ENCODE results near the gene TCERG1L.
"Not testable (repeated sequence)": the region's sequence is repeated elsewhere in the genome, so short reads cannot be mapped to it uniquely, and the experiment has no call there.

- TF ChIP-seq CTCF (IDR thresholded peaks at IDR 0.05 in 8 of 11, conservative IDR thresholded peaks at IDR 0.05 in 3 of 11); POLR2A (IDR thresholded peaks at IDR 0.05): not testable (repeated sequence)
These were observed 135.2 kb downstream of the TCERG1L start for GRCh38 chr10:131176324-131176723.
